ENCODE data around the gene VWDE.
A peak's percentile ranks its signal among the peaks of the same experiment; 100 is the strongest.

DNA sequence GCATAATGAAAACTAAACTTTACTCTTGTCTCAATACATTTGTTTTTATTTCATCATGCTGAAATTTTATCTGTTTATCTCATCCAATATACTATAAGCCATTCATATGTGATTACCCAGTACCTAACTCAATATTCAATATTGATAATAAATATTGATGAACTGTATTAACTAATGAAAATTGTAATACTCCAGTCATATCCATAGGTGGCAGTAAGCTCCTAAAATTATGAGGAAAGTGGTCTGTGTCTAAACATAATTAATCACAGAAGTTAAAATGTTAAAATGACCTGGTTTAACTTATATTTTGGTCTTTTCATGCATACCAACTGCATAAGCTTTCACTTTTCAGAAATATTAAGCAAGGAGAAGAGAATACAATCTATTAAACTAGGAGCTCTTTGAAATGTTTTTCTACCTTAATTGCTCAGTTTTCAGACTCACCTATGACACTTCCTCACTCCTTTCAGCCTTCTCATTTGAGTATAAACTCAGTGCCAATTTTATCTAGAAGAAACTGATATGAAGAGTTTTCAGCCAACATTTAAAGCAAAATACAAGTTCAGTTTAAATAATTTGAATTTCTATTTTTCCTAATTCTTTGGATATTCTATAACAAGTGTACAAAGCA is 30.5 kb upstream of the VWDE start:
- TF ChIP-seq, protein P1, sequence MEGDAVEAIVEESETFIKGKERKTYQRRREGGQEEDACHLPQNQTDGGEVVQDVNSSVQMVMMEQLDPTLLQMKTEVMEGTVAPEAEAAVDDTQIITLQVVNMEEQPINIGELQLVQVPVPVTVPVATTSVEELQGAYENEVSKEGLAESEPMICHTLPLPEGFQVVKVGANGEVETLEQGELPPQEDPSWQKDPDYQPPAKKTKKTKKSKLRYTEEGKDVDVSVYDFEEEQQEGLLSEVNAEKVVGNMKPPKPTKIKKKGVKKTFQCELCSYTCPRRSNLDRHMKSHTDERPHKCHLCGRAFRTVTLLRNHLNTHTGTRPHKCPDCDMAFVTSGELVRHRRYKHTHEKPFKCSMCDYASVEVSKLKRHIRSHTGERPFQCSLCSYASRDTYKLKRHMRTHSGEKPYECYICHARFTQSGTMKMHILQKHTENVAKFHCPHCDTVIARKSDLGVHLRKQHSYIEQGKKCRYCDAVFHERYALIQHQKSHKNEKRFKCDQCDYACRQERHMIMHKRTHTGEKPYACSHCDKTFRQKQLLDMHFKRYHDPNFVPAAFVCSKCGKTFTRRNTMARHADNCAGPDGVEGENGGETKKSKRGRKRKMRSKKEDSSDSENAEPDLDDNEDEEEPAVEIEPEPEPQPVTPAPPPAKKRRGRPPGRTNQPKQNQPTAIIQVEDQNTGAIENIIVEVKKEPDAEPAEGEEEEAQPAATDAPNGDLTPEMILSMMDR (IDR thresholded peaks at IDR 0.05), result peak in 2 of 4 experiments; percentile 33 to 36
- no peak for TF ChIP-seq POLR2A (IDR thresholded peaks at IDR 0.05)
